Activated CD8-positive, alpha-beta T cell treated with anti-CD3 and anti-CD28 coated beads for 36 hours (primary cell): ENCODE results near the gene CHST3. TPM values are rescaled to one million over a fixed set of nuclear protein-coding genes. Genes with fewer than 3 reads are reported as not detected.

Source experiments
- ATAC-seq: fragments of 200-7000 bp; cut with Tn5 transposase; one replicate; pipeline ENCODE4 v1.10.0; 2021; ENCODE audit warnings: mild to moderate bottlenecking, moderate library complexity
- CTCF ChIA-PET: fragments of 350-600 bp; sonication (Branson Sonifier 250); formaldehyde crosslinking; loops from one replicate; lab custom pipeline; 2021; ENCODE audit warnings: antibody characterized with exemption; lab: Charles Lee
- POLR2A ChIA-PET: fragments of 350-600 bp; sonication (Branson Sonifier 250); formaldehyde crosslinking; loops from one replicate; lab custom pipeline; 2021; ENCODE audit warnings: antibody characterized with exemption; lab: Charles Lee
- DNase-seq: peaks from one replicate; pipeline ENCODE4 v3.0.0-alpha.2; 2020
- H3K27ac Mint-ChIP-seq: one replicate; pipeline ENCODE4 v1.8.0; 2021; ENCODE audit warnings: mild to moderate bottlenecking, mixed read lengths
- H3K27me3 Mint-ChIP-seq: one replicate; pipeline ENCODE4 v1.8.0; 2021; ENCODE audit warnings: mixed read lengths
- H3K36me3 Mint-ChIP-seq: one replicate; pipeline ENCODE4 v1.8.0; 2021; ENCODE audit warnings: low read depth, mixed read lengths
- H3K4me1 Mint-ChIP-seq: one replicate; pipeline ENCODE4 v1.8.0; 2021; ENCODE audit warnings: low read depth, mixed read lengths
- H3K4me3 Mint-ChIP-seq: one replicate; pipeline ENCODE4 v1.8.0; 2021; ENCODE audit warnings: mild to moderate bottlenecking, moderate library complexity, mixed read lengths
- H3K9me3 Mint-ChIP-seq: one replicate; pipeline ENCODE4 v1.8.0; 2021; ENCODE audit warnings: mixed read lengths
- CTCF ChIP-seq: fragments of 200-600 bp; IDR thresholded peaks from one replicate; pipeline ENCODE4 v1.8.0; 2022; ENCODE audit warnings: antibody characterized with exemption, mild to moderate bottlenecking
- intact Hi-C: fragments of 100-400 bp; cut with micrococcal nuclease; formaldehyde crosslinking; loops from one replicate; pipeline ENCODE4 v1.10.0; 2022
- total RNA-seq, 2 experiments: library from RNA; stranded (reverse); gene quantifications; one replicate each; pipeline ENCODE4 v1.2.3, GENCODE V29; 2021

The CHST3 gene
- total RNA-seq, 2 experiments from 2014 or later, result 0.20 to 0.36 TPM

- Mint-ChIP-seq H3K27me3 (no peaks in the 10 kb centered on the region), H3K4me1 (no peaks in the 10 kb centered on the region), H3K27ac (no peak overlapping the region), H3K4me3 (no peak overlapping the region), H3K36me3 (no peaks in the 10 kb centered on the region), H3K9me3 (no peaks in the 10 kb centered on the region)
- ATAC-seq (no peak), DNase-seq (no peak)
- no peak for TF ChIP-seq CTCF
- intact Hi-C loops, result no loop called here
- ChIA-PET CTCF (interaction anchor here (1.4 to 1.6 kb wide), 2 partner anchors 41 to 91 kb away, joined by 4 read pairs; no protein-coding TSS in a partner anchor), POLR2A (no interaction called here)
These were observed 43.2 kb downstream of the CHST3 start for GRCh38 chr10:72007246-72007892.

- Mint-ChIP-seq H3K27ac (no peak overlapping the region), H3K9me3 (no peaks in the 10 kb centered on the region), H3K4me3 (no peak overlapping the region), H3K27me3 (no peaks in the 10 kb centered on the region), H3K4me1 (no peaks in the 10 kb centered on the region), H3K36me3 (no peaks in the 10 kb centered on the region)
- intact Hi-C loops, result no loop called here
- ATAC-seq (no peak), DNase-seq (no peak)
- TF ChIP-seq CTCF, result no peak
- ChIA-PET CTCF (interaction anchor here (1.6 kb wide), 1 partner anchor 40 kb away, joined by 4 read pairs; no protein-coding TSS in a partner anchor), POLR2A (no interaction called here)
These were observed 44.1 kb downstream of the CHST3 start for GRCh38 chr10:72008096-72008981.

- POLR2A ChIA-PET, result no interaction called here
- Mint-ChIP-seq H3K9me3 (no peaks in the 10 kb centered on the region), H3K27ac (no peak overlapping the region), H3K4me1 (no peaks in the 10 kb centered on the region), H3K27me3 (no peaks in the 10 kb centered on the region), H3K4me3 (no peak overlapping the region), H3K36me3 (no peaks in the 10 kb centered on the region)
- ATAC-seq (no peak), DNase-seq (no peak)
- no peak for TF ChIP-seq CTCF
- intact Hi-C loops, result no loop called here
- CTCF ChIA-PET, result no interaction called here
These were observed 44.8 kb downstream of the CHST3 start for GRCh38 chr10:72009051-72009424.

- H3K27ac Mint-ChIP-seq, result no peak overlapping the region
- no peak for ATAC-seq
- H3K9me3 Mint-ChIP-seq, result no peaks in the 10 kb centered on the region
- H3K4me1 Mint-ChIP-seq, result no peaks in the 10 kb centered on the region
- TF ChIP-seq CTCF, result no peak
- no peaks in the 10 kb centered on the region for H3K27me3 Mint-ChIP-seq
- H3K36me3 Mint-ChIP-seq, result no peaks in the 10 kb centered on the region
- CTCF ChIA-PET, result no interaction called here
- no peak for DNase-seq
- no peak overlapping the region for H3K4me3 Mint-ChIP-seq
- intact Hi-C loops, result no loop called here
- POLR2A ChIA-PET, result no interaction called here
These were observed 45.4 kb downstream of the CHST3 start for GRCh38 chr10:72009425-72010081.
